Measurements from ENCODE around the gene KCNK2.

DNA sequence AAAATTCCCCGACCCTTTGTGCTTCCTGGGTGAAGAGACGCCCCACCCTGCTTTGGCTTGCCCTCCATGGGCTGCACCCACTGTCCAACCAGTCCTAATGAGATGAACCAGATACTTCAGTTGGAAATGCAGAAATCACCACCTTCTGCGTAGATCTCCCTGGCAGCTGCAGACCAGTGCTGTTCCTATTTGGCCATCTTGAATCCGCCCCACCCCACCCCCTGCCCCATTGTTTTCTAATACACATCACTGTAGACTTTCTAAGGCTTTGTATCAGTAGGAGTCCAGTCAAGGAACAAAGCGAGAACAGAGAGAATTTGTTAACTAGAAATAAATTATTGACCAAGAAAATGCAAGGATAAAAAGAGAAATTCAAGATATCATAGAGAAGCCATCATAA is 178.2 kb downstream of the KCNK2 start:
- TF ChIP-seq CTCF (optimal IDR thresholded peaks at IDR 0.05 in 1 of 3, IDR thresholded peaks at IDR 0.05 in 1 of 3, conservative IDR thresholded peaks at IDR 0.05 in 1 of 3; ENCODE audit: extremely low read depth in 1 of 3, insufficient read depth in 2 of 3, low read length in 3 of 3) (no peak), EZH2 (IDR thresholded peaks at IDR 0.05; ENCODE audit: low read length) (no peak)

Data from keratinocyte (primary cell).